Astrocyte (in vitro differentiated cells and primary cell): ENCODE data around the gene EXD1. TPM values are rescaled to one million over a fixed set of nuclear protein-coding genes. Genes with fewer than 3 reads are reported as not detected.
A peak's percentile ranks its signal among the peaks of the same experiment; 100 is the strongest.
"Not testable (repeated sequence)": the region's sequence is repeated elsewhere in the genome, so short reads cannot be mapped to it uniquely, and the experiment has no call there.

ENCODE experiments used
- DNase-seq: peaks from one replicate; pipeline ENCODE4 v3.0.0-alpha.2; 2010; ENCODE audit warnings: low read depth
- FAIRE-seq: peaks from 2 replicates; lab custom pipeline; 2011; peaks lifted over from hg19 to GRCh38; lab: Jason Lieb, UNC
- H2AFZ ChIP-seq: 2 replicates; pipeline ENCODE4 v1.6.0; 2012; ENCODE audit warnings: low read depth, low read length, inconsistent platforms
- H3K27ac ChIP-seq: 2 replicates; pipeline ENCODE4 v1.5.1; 2011; ENCODE audit warnings: low read depth, low read length, inconsistent platforms
- H3K27me3 ChIP-seq: 2 replicates; pipeline ENCODE4 v1.6.0; 2011; ENCODE audit warnings: low read length, inconsistent platforms; ENCODE audit not compliant: insufficient read depth
- H3K36me3 ChIP-seq: 2 replicates; pipeline ENCODE4 v1.5.1; 2011; ENCODE audit warnings: low read length, inconsistent platforms; ENCODE audit not compliant: insufficient read depth
- H3K4me1 ChIP-seq: 2 replicates; pipeline ENCODE4 v1.5.1; 2011; ENCODE audit warnings: low read length, inconsistent platforms; ENCODE audit not compliant: insufficient read depth
- H3K4me2 ChIP-seq: 2 replicates; pipeline ENCODE4 v1.6.0; 2012; ENCODE audit warnings: low read length, inconsistent platforms
- H3K4me3 ChIP-seq: 2 replicates; pipeline ENCODE4 v1.5.1; 2011; ENCODE audit warnings: low read depth, mild to moderate bottlenecking, low read length, inconsistent platforms; ENCODE audit not compliant: insufficient read depth
- H3K79me2 ChIP-seq: 2 replicates; pipeline ENCODE4 v1.6.0; 2012; ENCODE audit warnings: mild to moderate bottlenecking, low read length, inconsistent platforms; ENCODE audit not compliant: insufficient read depth
- H3K9ac ChIP-seq: 2 replicates; pipeline ENCODE4 v1.6.0; 2012; ENCODE audit warnings: mild to moderate bottlenecking, low read length, inconsistent platforms
- H3K9me3 ChIP-seq: 2 replicates; pipeline ENCODE4 v1.5.1; 2012; ENCODE audit warnings: low read depth, mild to moderate bottlenecking, low read length, inconsistent platforms; ENCODE audit not compliant: insufficient read depth
- H4K20me1 ChIP-seq: 2 replicates; pipeline ENCODE4 v1.6.0; 2012; ENCODE audit warnings: low read length, inconsistent platforms; ENCODE audit not compliant: insufficient read depth
- H3K27ac Mint-ChIP-seq: one replicate; pipeline ENCODE4 v1.8.0; 2021; ENCODE audit warnings: mild to moderate bottlenecking, mixed read lengths; ENCODE audit not compliant: unreplicated experiment
- H3K27me3 Mint-ChIP-seq: one replicate; pipeline ENCODE4 v1.8.0; 2021; ENCODE audit warnings: low read depth, mixed read lengths; ENCODE audit not compliant: unreplicated experiment
- H3K36me3 Mint-ChIP-seq: one replicate; pipeline ENCODE4 v1.8.0; 2021; ENCODE audit warnings: low read depth, mixed read lengths; ENCODE audit not compliant: unreplicated experiment
- H3K4me1 Mint-ChIP-seq: one replicate; pipeline ENCODE4 v1.8.0; 2021; ENCODE audit warnings: low read depth, mixed read lengths; ENCODE audit not compliant: unreplicated experiment
- H3K4me3 Mint-ChIP-seq: one replicate; pipeline ENCODE4 v1.8.0; 2021; ENCODE audit warnings: mild to moderate bottlenecking, moderate library complexity, mixed read lengths; ENCODE audit not compliant: unreplicated experiment
- H3K9me3 Mint-ChIP-seq: one replicate; pipeline ENCODE4 v1.8.0; 2021; ENCODE audit warnings: mild to moderate bottlenecking, mixed read lengths; ENCODE audit not compliant: unreplicated experiment
- EZH2 ChIP-seq: IDR thresholded peaks from 2 replicates; pipeline ENCODE4 v1.6.1; 2012; ENCODE audit warnings: mild to moderate bottlenecking, low read length, inconsistent platforms; ENCODE audit not compliant: insufficient read depth
- total RNA-seq: library from RNA; stranded (reverse); gene quantifications from 2 replicates; pipeline ENCODE4 v1.2.1, GENCODE V29; 2021
- TF ChIP-seq, protein P1 (sequence below): IDR thresholded peaks from 2 replicates; pipeline ENCODE4 v1.5.1; 2011; ENCODE audit warnings: low read depth, mild to moderate bottlenecking, inconsistent platforms, low read length, moderate library complexity; ENCODE audit not compliant: insufficient read depth

EXD1 gene
- total RNA-seq, 1 donor from 2014 or later, result 0.07 TPM

GRCh38 chr15:41139619-41140018 is 90.9 kb downstream of the EXD1 start:
- no peaks in the 10 kb centered on the region for H3K79me2 ChIP-seq
- no peaks in the 10 kb centered on the region for H3K36me3 ChIP-seq
- no peak for DNase-seq
- no peaks in the 10 kb centered on the region for H3K27me3 ChIP-seq
- H3K9me3 ChIP-seq, result no peaks in the 10 kb centered on the region
- no peak overlapping the region for H2AFZ ChIP-seq
- FAIRE-seq, result no peak
- no peak overlapping the region for H3K4me3 ChIP-seq
- no peak overlapping the region for H3K27ac ChIP-seq
- Mint-ChIP-seq H3K36me3 (no peaks in the 10 kb centered on the region), H3K27me3 (no peaks in the 10 kb centered on the region), H3K9me3 (peaks cover 5% of the 10 kb centered on the region), H3K4me1 (no peaks in the 10 kb centered on the region), H3K27ac (no peak overlapping the region), H3K4me3 (no peak overlapping the region)
- no peak overlapping the region for H3K9ac ChIP-seq
- no peak for TF ChIP-seq EZH2
- TF ChIP-seq, protein P1, sequence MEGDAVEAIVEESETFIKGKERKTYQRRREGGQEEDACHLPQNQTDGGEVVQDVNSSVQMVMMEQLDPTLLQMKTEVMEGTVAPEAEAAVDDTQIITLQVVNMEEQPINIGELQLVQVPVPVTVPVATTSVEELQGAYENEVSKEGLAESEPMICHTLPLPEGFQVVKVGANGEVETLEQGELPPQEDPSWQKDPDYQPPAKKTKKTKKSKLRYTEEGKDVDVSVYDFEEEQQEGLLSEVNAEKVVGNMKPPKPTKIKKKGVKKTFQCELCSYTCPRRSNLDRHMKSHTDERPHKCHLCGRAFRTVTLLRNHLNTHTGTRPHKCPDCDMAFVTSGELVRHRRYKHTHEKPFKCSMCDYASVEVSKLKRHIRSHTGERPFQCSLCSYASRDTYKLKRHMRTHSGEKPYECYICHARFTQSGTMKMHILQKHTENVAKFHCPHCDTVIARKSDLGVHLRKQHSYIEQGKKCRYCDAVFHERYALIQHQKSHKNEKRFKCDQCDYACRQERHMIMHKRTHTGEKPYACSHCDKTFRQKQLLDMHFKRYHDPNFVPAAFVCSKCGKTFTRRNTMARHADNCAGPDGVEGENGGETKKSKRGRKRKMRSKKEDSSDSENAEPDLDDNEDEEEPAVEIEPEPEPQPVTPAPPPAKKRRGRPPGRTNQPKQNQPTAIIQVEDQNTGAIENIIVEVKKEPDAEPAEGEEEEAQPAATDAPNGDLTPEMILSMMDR, result no peak
- no peaks in the 10 kb centered on the region for H4K20me1 ChIP-seq
- no peaks in the 10 kb centered on the region for H3K4me1 ChIP-seq
- no peak overlapping the region for H3K4me2 ChIP-seq

- not testable (repeated sequence) for H3K9me3 ChIP-seq, H3K4me3 ChIP-seq, H3K27me3 Mint-ChIP-seq, H3K4me1 ChIP-seq, H3K36me3 Mint-ChIP-seq, H3K4me1 Mint-ChIP-seq, H3K27ac Mint-ChIP-seq, H3K9ac ChIP-seq, H3K4me3 Mint-ChIP-seq, H4K20me1 ChIP-seq, H3K9me3 Mint-ChIP-seq, H3K4me2 ChIP-seq, H3K27me3 ChIP-seq, H2AFZ ChIP-seq, H3K27ac ChIP-seq, H3K79me2 ChIP-seq, H3K36me3 ChIP-seq, FAIRE-seq
- DNase-seq, result peak; percentile 9
Measured at GRCh38 chr15:41139112-41139511, 91.4 kb downstream of the EXD1 start.

GRCh38 chr15:41135580-41135979 is 95.0 kb downstream of the EXD1 start:
- H3K27ac Mint-ChIP-seq, DNase-seq, H3K27ac ChIP-seq, H3K36me3 ChIP-seq, H4K20me1 ChIP-seq, H3K4me3 Mint-ChIP-seq, H3K36me3 Mint-ChIP-seq, H3K4me2 ChIP-seq, H3K9me3 ChIP-seq, H3K4me1 ChIP-seq, H3K27me3 ChIP-seq, H3K9ac ChIP-seq, H2AFZ ChIP-seq, H3K4me3 ChIP-seq, H3K79me2 ChIP-seq, H3K4me1 Mint-ChIP-seq, H3K9me3 Mint-ChIP-seq, FAIRE-seq: not testable (repeated sequence)
- peaks cover 15% of the 10 kb centered on the region for H3K27me3 Mint-ChIP-seq

DNA sequence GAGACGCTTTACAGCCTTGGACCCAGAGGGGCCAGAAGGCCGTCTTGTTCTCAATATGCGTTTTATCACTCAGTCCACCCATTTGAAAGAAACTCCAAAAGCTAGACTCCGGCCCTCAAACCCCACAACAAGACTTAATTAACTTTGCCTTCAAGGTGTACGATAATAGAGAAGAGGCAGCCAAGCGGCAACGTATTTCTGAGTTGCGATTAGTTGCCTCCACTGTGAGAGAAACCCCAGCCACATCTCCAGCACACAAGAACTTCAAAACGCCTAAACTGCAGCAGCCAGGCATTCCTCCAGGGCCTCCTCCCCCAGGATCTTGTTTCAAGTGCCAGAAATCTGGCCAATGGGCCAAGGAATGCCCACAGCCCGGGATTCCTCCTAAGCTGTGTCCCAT is 97.1 kb downstream of the EXD1 start:
- Histone ChIP-seq H3K27me3 (peaks cover 3% of the 10 kb centered on the region), H3K4me3 (no peak overlapping the region), H4K20me1 (no peaks in the 10 kb centered on the region), H3K4me1 (no peaks in the 10 kb centered on the region), H3K79me2 (no peaks in the 10 kb centered on the region), H3K9me3 (no peaks in the 10 kb centered on the region), H3K36me3 (no peaks in the 10 kb centered on the region), H3K27ac (no peak overlapping the region), H3K9ac (no peak overlapping the region), H3K4me2 (no peak overlapping the region), H2AFZ (no peak overlapping the region)
- Mint-ChIP-seq H3K36me3 (peaks cover 3% of the 10 kb centered on the region), H3K4me3 (no peak overlapping the region), H3K4me1 (no peaks in the 10 kb centered on the region), H3K27ac (no peak overlapping the region), H3K27me3 (peaks cover 17% of the 10 kb centered on the region), H3K9me3 (peaks cover 12% of the 10 kb centered on the region)
- DNase-seq (no peak), FAIRE-seq (no peak)
- TF ChIP-seq EZH2, result no peak
- TF ChIP-seq, protein P1, result no peak
